Heart left ventricle (tissue), 13 donors: ENCODE measurements around the gene EVI5L.

Source experiments
- POLR2A ChIP-seq, 2 donors: fragments of 450-650 bp; IDR thresholded peaks; one replicate each; pipeline ENCODE4 v1.6.1; 2017; ENCODE audit warnings: antibody characterized with exemption in 2 of 2, mild to moderate bottlenecking in 2 of 2, moderate library complexity in 2 of 2
- TF ChIP-seq, protein P1 (sequence below), 12 donors: fragments of 200-600 bp; sonication (generic) in 4 of 12; IDR thresholded peaks; one replicate each; pipeline versions ENCODE4 v1.5.0 to v1.8.0; 2018 to 2022; ENCODE audit warnings: antibody characterized with exemption in 12 of 12, mild to moderate bottlenecking in 5 of 12
- donor health status: ischemic (EF 13 %, LVEDD 7.1; RV severe dilation, severe dysfunction).
- donor health status: DM: no; HTN: yes; CAD: no.
- donor health status: DM: no; HTN: no; CAD: no.
- donor health status: ischemic (EF 25% LVEDD 6.9; RV normal size, moderate dysfunction).
- donor health status: ischemic (EF 25% LVEDD 5.7; RV mildly dilated, moderate dysfunction).
- donor health status: ischemic (EF 35%, LVEDD 5.7; RV mildly dilated, moderate dysfunction).
- donor health status: nonischemic (EF 11% LVEDD 7.7; RV severe dilation, severe dysfunction).
- donor health status: DM: yes; HTN: yes; CAD: no.
- donor health status: PGD.
- donor health status: ischemic (EF 29% LVEDD 5.4; RV normal size, mild dysfunction).
- donor health status: nonischemic (EF 23%, LVEDD 6.1; RV moderate dilation, normal function).

DNA sequence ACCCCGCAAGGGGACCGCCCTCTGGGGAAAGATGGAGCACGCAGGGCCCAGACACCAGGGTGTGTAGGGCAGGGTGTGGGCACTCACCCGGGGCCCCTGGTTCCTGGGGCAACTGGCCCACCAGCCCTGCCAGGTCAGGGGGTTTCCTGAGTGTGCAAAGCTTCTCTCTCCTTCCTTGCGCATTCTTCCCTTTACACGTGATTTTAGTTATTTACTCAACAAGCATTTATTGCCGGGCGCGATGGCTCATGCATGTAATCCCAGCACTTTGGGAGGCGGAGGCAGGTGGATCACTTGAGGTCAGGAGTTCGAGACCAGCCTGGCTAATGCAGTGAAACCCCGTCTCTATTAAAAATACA lies 23.7 kb downstream of the EVI5L start:
- no peak for TF ChIP-seq POLR2A (IDR thresholded peaks at IDR 0.05)
- TF ChIP-seq, protein P1, sequence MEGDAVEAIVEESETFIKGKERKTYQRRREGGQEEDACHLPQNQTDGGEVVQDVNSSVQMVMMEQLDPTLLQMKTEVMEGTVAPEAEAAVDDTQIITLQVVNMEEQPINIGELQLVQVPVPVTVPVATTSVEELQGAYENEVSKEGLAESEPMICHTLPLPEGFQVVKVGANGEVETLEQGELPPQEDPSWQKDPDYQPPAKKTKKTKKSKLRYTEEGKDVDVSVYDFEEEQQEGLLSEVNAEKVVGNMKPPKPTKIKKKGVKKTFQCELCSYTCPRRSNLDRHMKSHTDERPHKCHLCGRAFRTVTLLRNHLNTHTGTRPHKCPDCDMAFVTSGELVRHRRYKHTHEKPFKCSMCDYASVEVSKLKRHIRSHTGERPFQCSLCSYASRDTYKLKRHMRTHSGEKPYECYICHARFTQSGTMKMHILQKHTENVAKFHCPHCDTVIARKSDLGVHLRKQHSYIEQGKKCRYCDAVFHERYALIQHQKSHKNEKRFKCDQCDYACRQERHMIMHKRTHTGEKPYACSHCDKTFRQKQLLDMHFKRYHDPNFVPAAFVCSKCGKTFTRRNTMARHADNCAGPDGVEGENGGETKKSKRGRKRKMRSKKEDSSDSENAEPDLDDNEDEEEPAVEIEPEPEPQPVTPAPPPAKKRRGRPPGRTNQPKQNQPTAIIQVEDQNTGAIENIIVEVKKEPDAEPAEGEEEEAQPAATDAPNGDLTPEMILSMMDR (IDR thresholded peaks at IDR 0.05): no peak
